ENCODE data around the gene IRF5. TPM values are rescaled to one million over a fixed set of nuclear protein-coding genes. Genes with fewer than 3 reads are reported as not detected.

Gene IRF5
- total and polyA plus RNA-seq, 10 of the 15 experiments (the other 5 are each of a cell fraction or from before 2014, with no cell fraction given), result 5.4 to 90.3 (median 61.7) TPM

DNA sequence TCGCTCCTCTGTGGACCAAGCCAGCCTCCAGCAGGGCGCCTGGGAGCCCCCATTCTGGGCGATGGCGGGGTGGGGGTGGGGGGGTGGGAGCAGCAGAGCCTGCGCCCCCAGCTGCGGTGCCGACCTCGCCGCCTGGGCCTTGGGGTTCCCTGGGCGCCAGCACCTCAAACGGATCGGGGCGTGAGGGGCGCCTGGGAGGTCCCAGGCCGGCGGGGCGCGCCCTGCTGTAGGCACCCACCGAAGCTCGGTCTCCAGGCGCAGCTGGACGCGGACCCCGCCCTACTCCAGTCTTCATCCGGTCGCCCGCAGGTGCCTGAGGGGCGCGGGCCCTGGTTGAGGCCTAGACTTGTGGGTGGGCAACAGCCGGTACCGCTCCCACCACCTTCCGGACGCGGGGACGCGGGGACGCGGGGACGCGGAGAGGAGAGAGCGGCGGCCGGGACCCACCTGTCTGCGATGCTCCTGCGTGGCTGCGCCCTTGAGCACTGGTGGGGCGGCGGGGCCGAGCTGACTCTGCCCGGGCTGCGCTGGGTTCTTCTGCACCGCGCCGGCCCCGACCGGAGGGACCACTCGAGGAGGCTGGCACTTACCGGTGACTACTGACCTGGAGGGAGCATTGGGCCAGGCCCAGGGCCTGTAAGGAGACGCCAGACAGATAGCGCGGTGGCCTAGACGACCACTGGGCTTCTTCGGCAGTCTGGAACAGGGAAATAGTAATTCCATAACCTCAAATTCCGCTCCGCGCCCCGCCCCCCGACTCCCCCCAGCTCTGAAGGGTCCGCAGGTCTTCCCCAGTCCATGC is 21.7 kb upstream of the IRF5 start:
- BruUV-seq (replicated peaks), result no TSS peak
- in situ Hi-C loops (cut with MboI) (no loop called here), intact Hi-C loops (cut with micrococcal nuclease; ENCODE audit: unreplicated experiment) (no loop called here)
- ChIA-PET POLR2A (interaction anchor here (0.6 to 1.4 kb wide), 2 partner anchors 17 to 22 kb away, joined by 3 to 6 read pairs; no protein-coding TSS in a partner anchor), SMC1A (ENCODE audit: uncharacterized antibody, unreplicated experiment) (interaction anchor here (0.9 kb wide), 1 partner anchor 29 kb away, joined by 3 read pairs; no protein-coding TSS in a partner anchor), RAD21 (ENCODE audit: unreplicated experiment) (no interaction called here), CTCF (no interaction called here)
- no peak overlapping the region for H2AFZ ChIP-seq (ENCODE audit: control insufficient read depth, low read depth, low read length)
- ATAC-seq, result no peak
- no peak for FAIRE-seq
- H3K4me3 ChIP-seq, result no peak overlapping the region
- H3K4me2 ChIP-seq (ENCODE audit: control insufficient read depth, insufficient read depth), result no peak overlapping the region
- DNase-seq (ENCODE audit: low read depth, low spot score), result no peak
- H3K27me3 ChIP-seq (replicated peaks in 1 of 2; ENCODE audit: control insufficient read depth in 2 of 2, insufficient read depth in 2 of 2, low read length in 1 of 2), result no peaks in the 10 kb centered on the region
- no peaks in the 10 kb centered on the region for H3K79me2 ChIP-seq (ENCODE audit: control insufficient read depth, insufficient read depth, low read length)
- no peaks in the 10 kb centered on the region for H3K36me3 ChIP-seq (ENCODE audit: control insufficient read depth in 2 of 2, insufficient read depth in 2 of 2, low read length in 1 of 2)
- H3K27ac ChIP-seq (ENCODE audit: control insufficient read depth, insufficient read depth), result no peak overlapping the region
- 91% methylated on average over 60 of the region's 69 CpGs for WGBS (ENCODE audit: insufficient coverage, insufficient replicate concordance, low lambda C conversion rate, missing lambda C conversion rate)
- H3K9me3 ChIP-seq (replicated peaks; ENCODE audit: control insufficient read depth, insufficient read depth, low read length), result no peaks in the 10 kb centered on the region
- no peak overlapping the region for H3K9ac ChIP-seq (ENCODE audit: control insufficient read depth, insufficient read depth, low read length)
- no peaks in the 10 kb centered on the region for H4K20me1 ChIP-seq (ENCODE audit: control insufficient read depth, insufficient read depth)
- peaks cover 18% of the 10 kb centered on the region for H3K4me1 ChIP-seq (ENCODE audit: control insufficient read depth, insufficient read depth, low read length)
- TF ChIP-seq CHD1 (IDR thresholded peaks at IDR 0.05; ENCODE audit: low read depth, low read length), result no peak
- TF ChIP-seq IRF4 (IDR thresholded peaks at IDR 0.05; ENCODE audit: low read depth, low read length), result no peak
- TF ChIP-seq PAX8 (IDR thresholded peaks at IDR 0.05), result no peak
- no peak for TF ChIP-seq STAT3 (IDR thresholded peaks at IDR 0.05; ENCODE audit: low read depth, low read length)
- TF ChIP-seq, protein P1, sequence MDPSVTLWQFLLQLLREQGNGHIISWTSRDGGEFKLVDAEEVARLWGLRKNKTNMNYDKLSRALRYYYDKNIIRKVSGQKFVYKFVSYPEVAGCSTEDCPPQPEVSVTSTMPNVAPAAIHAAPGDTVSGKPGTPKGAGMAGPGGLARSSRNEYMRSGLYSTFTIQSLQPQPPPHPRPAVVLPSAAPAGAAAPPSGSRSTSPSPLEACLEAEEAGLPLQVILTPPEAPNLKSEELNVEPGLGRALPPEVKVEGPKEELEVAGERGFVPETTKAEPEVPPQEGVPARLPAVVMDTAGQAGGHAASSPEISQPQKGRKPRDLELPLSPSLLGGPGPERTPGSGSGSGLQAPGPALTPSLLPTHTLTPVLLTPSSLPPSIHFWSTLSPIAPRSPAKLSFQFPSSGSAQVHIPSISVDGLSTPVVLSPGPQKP (IDR thresholded peaks at IDR 0.05; ENCODE audit: low read depth, low read length), result no peak
- TF ChIP-seq, protein P2, sequence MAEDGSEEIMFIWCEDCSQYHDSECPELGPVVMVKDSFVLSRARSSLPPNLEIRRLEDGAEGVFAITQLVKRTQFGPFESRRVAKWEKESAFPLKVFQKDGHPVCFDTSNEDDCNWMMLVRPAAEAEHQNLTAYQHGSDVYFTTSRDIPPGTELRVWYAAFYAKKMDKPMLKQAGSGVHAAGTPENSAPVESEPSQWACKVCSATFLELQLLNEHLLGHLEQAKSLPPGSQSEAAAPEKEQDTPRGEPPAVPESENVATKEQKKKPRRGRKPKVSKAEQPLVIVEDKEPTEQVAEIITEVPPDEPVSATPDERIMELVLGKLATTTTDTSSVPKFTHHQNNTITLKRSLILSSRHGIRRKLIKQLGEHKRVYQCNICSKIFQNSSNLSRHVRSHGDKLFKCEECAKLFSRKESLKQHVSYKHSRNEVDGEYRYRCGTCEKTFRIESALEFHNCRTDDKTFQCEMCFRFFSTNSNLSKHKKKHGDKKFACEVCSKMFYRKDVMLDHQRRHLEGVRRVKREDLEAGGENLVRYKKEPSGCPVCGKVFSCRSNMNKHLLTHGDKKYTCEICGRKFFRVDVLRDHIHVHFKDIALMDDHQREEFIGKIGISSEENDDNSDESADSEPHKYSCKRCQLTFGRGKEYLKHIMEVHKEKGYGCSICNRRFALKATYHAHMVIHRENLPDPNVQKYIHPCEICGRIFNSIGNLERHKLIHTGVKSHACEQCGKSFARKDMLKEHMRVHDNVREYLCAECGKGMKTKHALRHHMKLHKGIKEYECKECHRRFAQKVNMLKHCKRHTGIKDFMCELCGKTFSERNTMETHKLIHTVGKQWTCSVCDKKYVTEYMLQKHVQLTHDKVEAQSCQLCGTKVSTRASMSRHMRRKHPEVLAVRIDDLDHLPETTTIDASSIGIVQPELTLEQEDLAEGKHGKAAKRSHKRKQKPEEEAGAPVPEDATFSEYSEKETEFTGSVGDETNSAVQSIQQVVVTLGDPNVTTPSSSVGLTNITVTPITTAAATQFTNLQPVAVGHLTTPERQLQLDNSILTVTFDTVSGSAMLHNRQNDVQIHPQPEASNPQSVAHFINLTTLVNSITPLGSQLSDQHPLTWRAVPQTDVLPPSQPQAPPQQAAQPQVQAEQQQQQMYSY (CRISPR knock-in tag; IDR thresholded peaks at IDR 0.05), result no peak
- TF ChIP-seq TBL1XR1 (IDR thresholded peaks at IDR 0.05; ENCODE audit: low read depth, low read length), result no peak
- no peak for TF ChIP-seq EGR1 (IDR thresholded peaks at IDR 0.05; ENCODE audit: borderline replicate concordance in 1 of 2, low read depth in 2 of 2, low read length in 2 of 2)
- no peak for TF ChIP-seq HDGF (IDR thresholded peaks at IDR 0.05)
- TF ChIP-seq, protein P3, sequence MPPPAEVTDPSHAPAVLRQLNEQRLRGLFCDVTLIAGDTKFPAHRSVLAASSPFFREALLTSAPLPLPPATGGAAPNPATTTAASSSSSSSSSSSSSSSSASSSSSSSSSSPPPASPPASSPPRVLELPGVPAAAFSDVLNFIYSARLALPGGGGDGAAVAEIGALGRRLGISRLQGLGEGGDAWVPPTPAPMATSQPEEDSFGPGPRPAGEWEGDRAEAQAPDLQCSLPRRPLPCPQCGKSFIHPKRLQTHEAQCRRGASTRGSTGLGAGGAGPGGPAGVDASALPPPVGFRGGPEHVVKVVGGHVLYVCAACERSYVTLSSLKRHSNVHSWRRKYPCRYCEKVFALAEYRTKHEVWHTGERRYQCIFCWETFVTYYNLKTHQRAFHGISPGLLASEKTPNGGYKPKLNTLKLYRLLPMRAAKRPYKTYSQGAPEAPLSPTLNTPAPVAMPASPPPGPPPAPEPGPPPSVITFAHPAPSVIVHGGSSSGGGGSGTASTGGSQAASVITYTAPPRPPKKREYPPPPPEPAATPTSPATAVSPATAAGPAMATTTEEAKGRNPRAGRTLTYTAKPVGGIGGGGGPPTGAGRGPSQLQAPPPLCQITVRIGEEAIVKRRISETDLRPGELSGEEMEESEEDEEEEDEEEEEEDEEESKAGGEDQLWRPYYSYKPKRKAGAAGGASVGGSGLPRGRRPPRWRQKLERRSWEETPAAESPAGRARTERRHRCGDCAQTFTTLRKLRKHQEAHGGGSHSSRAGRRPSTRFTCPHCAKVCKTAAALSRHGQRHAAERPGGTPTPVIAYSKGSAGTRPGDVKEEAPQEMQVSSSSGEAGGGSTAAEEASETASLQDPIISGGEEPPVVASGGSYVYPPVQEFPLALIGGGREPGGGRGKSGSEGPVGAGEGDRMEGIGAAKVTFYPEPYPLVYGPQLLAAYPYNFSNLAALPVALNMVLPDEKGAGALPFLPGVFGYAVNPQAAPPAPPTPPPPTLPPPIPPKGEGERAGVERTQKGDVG (CRISPR knock-in tag; IDR thresholded peaks at IDR 0.05), result no peak
- TF ChIP-seq POLR2A (IDR thresholded peaks at IDR 0.05; ENCODE audit: low read depth, low read length), result no peak
- no peak for TF ChIP-seq TCF3 (IDR thresholded peaks at IDR 0.05; ENCODE audit: borderline replicate concordance, insufficient read depth, low read depth, low read length)
- no peak for TF ChIP-seq KLF5 (IDR thresholded peaks at IDR 0.05; ENCODE audit: partially characterized antibody)
- no peak for TF ChIP-seq MYB (IDR thresholded peaks at IDR 0.05; ENCODE audit: borderline replicate concordance, low read depth, low read length)
- TF ChIP-seq, protein P4, sequence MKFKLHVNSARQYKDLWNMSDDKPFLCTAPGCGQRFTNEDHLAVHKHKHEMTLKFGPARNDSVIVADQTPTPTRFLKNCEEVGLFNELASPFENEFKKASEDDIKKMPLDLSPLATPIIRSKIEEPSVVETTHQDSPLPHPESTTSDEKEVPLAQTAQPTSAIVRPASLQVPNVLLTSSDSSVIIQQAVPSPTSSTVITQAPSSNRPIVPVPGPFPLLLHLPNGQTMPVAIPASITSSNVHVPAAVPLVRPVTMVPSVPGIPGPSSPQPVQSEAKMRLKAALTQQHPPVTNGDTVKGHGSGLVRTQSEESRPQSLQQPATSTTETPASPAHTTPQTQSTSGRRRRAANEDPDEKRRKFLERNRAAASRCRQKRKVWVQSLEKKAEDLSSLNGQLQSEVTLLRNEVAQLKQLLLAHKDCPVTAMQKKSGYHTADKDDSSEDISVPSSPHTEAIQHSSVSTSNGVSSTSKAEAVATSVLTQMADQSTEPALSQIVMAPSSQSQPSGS (IDR thresholded peaks at IDR 0.05; ENCODE audit: low read length), result no peak
